GM19438 (cell line): Measurements from ENCODE around the gene DNAH6.

Source experiments
- ATAC-seq: cut with Tn5 transposase; IDR thresholded peaks from one replicate; pipeline ENCODE4 v1.9.1; 2021; ENCODE audit warnings: low read depth; ENCODE audit not compliant: unreplicated experiment

DNAH6 gene

GRCh38 chr2:84830095-84830494 lies 313.8 kb downstream of the DNAH6 start:
- ATAC-seq, result no peak

GRCh38 chr2:84830758-84831500 lies 314.6 kb downstream of the DNAH6 start:
- no peak for ATAC-seq

- peak; percentile 92 for ATAC-seq
Observed at GRCh38 chr2:84832772-84833461, 316.6 kb downstream of the DNAH6 start.

GRCh38 chr2:84833481-84834150 lies 317.3 kb downstream of the DNAH6 start:
- no peak for ATAC-seq

- ATAC-seq, result no peak
Observed at GRCh38 chr2:84836215-84836614, 319.9 kb downstream of the DNAH6 start.

- no peak for ATAC-seq
Observed at GRCh38 chr2:84838434-84839145, 322.3 kb downstream of the DNAH6 start.

GRCh38 chr2:84839851-84840250 lies 323.6 kb downstream of the DNAH6 start:
- no peak for ATAC-seq

GRCh38 chr2:84840306-84840705 lies 324.0 kb downstream of the DNAH6 start:
- ATAC-seq, result no peak

- ATAC-seq, result no peak
Observed at GRCh38 chr2:84841577-84841976, 325.3 kb downstream of the DNAH6 start.

- ATAC-seq, result no peak
Observed at GRCh38 chr2:84844141-84844540, 327.8 kb downstream of the DNAH6 start.

- ATAC-seq, result no peak
Observed at GRCh38 chr2:84846041-84846663, 329.9 kb downstream of the DNAH6 start.

- no peak for ATAC-seq
Observed at GRCh38 chr2:84846741-84847142, 330.4 kb downstream of the DNAH6 start.

- ATAC-seq, result no peak
Observed at GRCh38 chr2:84847326-84848050, 331.2 kb downstream of the DNAH6 start.

GRCh38 chr2:84849271-84849952 lies 333.1 kb downstream of the DNAH6 start:
- ATAC-seq, result no peak

- ATAC-seq, result no peak
Observed at GRCh38 chr2:84850471-84850870, 334.2 kb downstream of the DNAH6 start.

- no peak for ATAC-seq
Observed at GRCh38 chr2:84851876-84852275, 335.6 kb downstream of the DNAH6 start.

GRCh38 chr2:84854850-84855249 lies 338.6 kb downstream of the DNAH6 start:
- ATAC-seq, result no peak

GRCh38 chr2:84855731-84856130 lies 339.4 kb downstream of the DNAH6 start:
- ATAC-seq, result no peak

- ATAC-seq, result no peak
Observed at GRCh38 chr2:84856787-84857186, 340.5 kb downstream of the DNAH6 start.
